NCI-H2081 treated with DMSO at 0.1 percent for 48 hours (cell line): ENCODE results near the gene OR1I1.

Source experiments
- DNase-seq: peaks from one replicate; lab custom pipeline; 2025; lab: John Stamatoyannopoulos, UW

OR1I1 gene

DNA sequence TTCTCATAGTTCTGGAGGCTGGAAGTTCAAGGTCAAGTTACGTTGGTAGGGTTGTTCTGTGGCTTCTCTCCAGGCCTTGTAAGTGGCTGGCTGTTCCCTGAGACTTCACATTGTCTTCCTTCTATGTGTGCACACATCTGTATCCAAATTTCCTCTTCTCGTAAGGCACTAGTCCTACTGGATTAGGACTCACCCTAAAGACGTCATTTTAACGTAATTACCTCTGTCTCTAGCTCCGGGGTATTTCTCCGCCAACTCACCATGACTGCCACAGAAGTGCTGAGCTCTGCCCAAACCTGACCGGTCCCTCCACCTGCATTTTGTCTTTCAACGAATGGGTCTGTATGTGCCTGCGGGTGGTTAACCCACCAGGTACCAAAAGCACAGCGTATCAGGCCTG, 16.4 kb downstream of the OR1I1 start:
- no peak for DNase-seq

DNA sequence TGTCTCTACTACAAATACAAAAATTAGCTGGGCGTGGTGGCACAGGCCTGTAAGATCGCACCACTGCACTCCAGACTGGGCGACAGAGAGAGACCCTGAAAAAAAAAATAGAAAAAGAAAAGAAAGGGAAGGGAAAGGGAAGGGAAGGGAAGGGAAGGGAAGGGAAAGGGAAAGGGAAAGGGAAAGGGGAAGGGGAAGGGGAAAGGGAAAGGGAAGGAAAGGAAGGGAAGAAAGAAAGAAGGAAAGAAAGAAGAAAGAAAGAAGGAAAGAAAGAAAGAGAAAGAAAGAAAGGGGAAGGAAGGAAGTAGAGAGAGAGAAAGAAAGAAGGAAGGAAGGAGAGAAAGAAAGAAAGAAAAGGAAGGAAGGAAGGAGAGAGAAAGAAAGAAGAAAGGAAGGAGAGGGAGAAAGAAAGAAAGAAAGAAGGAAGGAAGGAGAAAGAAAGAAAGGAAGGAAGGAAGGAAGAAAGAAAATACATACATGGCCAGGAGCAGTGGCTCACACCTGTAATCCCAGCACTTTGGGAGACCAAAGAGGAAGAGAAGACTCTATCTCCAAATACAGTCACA, 17.1 kb downstream of the OR1I1 start:
- no peak for DNase-seq

DNA sequence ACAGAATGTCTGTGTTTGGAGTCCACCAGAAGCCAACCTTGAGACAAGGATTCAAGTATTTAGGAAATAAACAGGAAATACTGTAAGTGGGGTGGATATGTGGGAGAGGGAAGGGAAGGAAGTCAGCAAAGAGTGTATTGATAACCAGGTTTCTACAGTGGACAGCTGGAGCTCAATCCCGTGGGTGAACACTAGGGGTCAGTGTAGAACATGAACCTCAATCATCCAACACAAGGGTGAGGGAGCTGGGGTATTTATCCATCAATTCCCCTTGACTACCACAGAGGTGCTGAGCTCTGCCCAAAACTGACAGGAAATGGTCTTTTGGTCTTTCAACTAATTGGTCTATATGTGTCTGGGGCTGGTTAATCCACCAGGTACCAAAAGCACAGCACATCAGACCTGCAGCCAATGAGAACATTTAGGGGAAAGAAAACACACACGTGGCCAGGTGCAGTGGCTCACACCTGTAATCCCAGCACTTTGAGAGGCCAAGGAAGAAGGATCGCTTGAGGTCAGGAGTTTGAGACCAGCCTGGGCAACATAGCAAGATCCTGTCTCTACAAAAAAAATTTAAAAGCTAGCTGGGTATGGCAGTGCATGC, 19.6 kb downstream of the OR1I1 start:
- no peak for DNase-seq

DNA sequence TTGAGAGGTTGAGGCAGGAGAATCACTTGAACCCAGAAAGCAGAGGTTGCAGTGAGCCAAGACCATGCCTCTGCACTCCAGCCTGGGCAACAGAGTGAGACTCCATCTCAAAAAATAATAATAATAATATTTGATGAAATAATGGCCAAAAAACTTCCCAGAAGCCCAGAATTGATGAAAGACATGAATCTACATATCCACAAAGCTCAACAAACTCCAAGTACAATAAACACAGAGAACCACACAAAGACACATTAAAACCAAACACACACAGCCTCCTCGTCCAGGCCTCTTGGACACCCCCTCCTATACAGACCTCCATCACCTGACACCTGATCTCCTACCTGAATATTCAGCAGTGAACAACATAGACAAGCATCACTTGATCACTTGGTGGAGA, 22.0 kb downstream of the OR1I1 start:
- DNase-seq, result no peak

DNA sequence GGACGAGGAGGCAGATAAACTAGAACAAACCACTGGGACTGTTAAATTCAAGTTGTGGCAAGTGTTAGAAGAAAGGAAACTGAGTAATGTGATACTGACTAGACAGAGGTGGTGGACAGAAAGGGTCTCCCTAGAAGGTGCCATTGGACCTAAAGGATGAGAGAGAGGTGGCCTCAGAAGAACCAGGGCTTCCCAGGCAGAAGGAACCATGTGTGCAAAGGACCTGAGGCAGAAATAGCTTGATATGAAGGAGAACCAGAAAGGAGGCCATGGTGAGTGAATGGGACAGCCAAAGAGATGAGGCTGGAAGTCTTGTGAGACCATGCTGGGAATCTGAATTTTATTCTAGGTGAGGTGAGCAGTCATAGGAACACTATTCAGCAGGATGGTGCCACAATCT, 22.4 kb downstream of the OR1I1 start:
- DNase-seq, result no peak

DNA sequence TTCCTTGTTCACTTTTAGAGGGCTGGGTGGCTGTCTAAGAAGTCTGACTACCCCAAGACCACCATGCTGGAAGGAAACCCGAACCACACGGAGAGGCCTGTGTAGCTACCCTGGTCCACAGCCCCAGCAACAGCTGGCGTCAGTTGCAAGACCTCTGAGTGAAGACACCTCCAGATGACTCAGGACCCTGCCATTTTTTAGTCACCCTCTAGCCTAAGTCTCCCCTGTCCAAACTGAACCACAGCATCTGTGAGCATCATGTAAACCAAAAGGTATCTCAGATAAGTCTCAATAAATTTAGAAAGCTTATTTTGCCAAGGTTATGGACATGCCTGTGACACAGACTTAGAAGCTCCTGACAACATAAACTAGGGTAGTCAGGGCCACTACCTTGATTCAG, 23.0 kb downstream of the OR1I1 start:
- DNase-seq, result no peak

DNA sequence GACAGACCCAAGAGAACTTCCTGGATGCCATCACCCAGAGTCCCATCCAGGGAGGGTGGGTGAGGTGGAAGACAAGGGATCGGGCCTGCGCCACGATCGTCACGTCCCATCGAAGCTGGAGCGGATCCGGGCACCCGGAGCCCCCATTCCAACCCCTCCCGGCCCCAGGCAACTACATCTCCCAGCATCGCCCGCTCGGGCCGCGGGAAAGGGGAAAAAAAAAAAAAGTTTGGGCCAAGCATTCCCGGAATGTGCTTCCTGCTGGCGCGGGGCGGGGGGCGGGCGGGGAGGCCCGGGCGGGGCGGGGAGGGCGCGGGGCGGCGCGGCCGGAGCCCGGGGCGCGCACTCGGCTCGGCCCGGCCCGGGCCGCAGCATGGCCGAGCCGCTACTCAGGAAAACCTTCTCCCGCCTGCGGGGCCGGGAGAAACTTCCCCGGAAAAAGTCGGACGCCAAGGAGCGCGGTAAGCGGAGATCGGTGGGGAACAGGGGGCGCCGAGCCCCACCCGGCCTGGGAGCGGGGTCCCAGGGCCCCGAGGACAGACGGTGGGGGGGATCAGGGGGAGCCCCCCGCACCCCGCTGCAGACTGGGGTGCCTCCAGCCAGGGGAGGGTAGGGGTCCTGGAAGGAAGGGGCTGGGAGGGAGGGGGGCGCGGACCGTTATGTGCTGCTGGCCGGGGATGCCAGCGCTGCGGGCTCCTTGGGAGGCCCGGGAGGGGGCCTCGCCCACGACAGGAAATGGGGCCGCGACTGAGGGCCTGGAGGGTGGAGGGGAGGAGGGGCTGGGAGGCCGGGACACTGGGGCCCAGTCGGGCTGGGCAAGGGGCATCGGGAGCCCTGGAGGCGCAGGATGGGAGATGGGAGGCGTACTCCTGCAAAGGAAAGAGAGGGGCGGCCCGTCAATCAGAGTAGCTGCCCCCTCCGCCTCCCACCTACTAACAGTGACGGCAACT, 25.3 kb downstream of the OR1I1 start, which contains the start of gene SYDE1:
TSS of gene SYDE1 (plus strand) at position 341 of the 950 bp plus-strand sequence. CDS start at position 374, 33 bp downstream.
- no peak for DNase-seq

DNA sequence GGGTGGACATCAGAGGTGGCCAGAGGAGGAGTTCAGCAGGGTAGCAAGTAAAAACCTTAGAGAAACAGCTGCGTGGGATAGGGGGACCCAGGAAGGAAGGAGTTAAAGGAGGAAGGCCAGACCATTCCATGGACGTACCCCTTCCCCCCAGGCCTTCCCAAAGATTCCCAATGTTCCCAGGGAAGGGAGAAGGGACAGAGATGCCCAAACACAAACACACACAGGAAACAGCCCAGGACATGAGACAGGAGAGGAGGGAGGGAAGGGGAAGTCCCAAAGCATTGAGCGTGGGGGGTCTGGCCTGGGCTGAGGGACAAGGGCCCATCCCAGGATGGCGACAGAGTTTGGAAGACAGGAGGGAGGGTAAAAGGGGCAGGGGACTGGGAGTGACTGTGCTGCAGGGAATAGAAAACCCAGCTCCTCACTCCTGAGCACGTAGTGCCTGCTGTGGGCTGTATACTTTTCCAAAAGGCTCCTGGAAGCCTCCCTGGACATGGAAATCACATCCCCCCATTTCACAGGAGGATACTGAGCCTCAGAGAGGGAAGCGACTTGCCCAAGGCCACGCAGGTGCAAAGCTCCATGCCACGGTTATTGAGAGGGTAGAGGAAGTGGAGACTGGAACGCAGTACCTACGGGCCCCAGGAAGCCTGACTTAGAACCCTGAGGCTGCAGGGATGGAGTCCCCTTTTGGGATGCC, 26.3 kb downstream of the OR1I1 start:
- DNase-seq, result no peak

DNA sequence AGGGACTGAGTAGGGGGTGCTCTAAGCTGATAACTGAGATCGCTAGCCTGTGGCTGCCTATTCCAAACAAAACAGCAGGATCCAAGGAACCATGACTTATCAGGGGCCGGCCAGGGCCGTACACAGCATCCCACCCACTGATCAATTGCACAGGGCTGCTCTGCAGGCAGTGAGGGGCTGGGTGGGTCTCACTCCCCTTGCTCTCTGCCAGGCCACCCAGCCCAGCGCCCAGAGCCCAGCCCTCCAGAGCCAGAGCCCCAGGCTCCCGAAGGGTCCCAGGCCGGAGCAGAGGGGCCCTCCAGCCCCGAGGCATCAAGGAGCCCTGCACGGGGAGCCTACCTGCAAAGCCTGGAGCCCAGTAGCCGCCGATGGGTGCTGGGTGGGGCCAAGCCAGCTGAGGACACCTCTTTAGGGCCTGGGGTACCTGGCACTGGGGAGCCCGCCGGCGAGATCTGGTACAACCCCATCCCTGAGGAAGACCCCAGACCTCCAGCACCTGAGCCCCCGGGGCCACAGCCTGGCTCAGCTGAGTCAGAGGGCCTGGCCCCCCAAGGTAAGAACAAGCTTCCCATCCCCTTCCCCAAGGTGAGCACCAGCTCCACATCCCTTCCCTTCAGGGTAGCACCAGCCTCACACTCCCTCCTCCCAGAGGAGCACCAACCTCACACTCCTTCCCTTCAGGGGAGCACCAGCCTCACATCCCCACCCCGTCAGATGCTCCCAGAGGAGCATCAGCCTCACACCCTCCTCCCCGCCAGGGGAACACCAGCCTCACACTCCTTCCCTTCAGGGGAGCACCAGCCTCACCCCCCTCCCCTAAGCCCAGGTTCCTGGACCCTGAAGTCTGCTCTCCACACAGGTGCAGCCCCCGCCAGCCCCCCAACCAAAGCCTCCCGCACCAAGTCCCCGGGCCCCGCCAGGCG, 27.1 kb downstream of the OR1I1 start:
- DNase-seq, result no peak

DNA sequence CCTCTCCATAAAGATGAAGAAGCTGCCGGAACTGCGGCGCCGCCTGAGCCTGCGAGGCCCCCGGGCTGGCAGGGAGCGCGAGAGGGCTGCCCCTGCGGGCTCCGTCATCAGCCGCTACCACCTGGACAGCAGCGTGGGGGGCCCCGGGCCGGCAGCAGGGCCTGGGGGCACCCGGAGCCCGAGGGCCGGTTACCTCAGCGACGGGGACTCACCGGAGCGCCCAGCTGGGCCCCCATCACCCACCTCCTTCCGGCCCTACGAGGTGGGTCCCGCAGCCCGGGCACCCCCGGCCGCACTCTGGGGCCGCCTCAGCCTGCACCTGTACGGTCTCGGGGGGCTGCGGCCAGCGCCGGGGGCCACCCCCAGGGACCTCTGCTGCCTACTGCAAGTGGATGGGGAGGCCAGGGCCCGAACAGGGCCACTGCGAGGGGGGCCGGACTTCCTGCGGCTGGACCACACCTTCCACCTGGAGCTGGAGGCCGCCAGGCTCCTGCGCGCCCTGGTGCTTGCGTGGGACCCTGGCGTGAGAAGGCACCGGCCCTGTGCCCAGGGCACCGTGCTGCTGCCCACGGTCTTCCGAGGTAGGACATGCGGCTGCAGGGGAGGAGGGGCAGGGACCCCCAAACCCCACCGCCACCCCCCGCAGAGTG, 27.9 kb downstream of the OR1I1 start:
- no peak for DNase-seq

DNA sequence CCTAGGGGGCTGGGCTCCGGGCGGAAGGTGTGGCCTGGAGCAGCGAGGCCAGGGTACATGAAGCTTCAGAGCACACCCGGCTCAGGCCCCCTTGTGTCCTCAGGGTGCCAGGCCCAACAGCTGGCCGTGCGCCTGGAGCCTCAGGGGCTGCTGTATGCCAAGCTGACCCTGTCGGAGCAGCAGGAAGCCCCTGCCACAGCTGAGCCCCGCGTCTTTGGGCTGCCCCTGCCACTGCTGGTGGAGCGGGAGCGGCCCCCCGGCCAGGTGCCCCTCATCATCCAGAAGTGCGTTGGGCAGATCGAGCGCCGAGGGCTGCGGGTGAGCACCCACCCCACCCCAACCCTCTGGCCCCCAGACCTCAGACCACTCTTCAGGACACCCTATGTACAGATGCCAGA, 28.4 kb downstream of the OR1I1 start:
- no peak for DNase-seq

DNA sequence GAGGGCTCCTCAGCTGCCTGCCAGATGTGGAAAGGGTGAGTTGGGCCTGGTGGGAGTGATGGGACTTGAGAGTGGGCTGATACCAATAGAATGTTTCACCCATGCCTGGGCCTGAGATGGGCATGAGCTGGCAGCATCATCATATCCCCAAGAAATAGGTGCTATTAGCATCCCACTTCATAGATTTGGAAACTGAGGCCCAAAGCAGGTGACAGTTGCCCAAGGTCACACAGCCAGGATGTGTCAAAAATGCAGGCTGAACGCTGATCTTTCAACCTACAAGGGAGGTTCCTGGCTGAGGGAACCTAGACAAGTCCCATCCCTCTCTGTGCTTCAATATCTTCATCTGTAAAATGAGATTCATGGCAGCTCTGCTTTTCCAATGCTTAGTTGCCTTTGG, 29.7 kb downstream of the OR1I1 start:
- no peak for DNase-seq

DNA sequence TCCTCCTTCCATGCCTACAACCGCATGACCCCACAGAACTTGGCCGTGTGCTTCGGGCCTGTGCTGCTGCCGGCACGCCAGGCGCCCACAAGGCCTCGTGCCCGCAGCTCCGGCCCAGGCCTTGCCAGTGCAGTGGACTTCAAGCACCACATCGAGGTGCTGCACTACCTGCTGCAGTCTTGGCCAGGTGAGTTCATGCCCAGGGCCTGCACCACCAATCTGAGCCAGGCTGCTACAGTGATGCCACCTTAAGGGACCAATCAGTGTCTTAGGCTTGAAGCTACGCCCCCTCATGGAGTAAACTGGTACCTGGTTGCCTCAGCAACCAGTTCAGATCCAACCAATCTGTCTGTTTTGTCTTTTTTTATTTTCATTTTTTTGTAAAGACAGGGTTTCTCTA, 30.4 kb downstream of the OR1I1 start:
- no peak for DNase-seq

DNA sequence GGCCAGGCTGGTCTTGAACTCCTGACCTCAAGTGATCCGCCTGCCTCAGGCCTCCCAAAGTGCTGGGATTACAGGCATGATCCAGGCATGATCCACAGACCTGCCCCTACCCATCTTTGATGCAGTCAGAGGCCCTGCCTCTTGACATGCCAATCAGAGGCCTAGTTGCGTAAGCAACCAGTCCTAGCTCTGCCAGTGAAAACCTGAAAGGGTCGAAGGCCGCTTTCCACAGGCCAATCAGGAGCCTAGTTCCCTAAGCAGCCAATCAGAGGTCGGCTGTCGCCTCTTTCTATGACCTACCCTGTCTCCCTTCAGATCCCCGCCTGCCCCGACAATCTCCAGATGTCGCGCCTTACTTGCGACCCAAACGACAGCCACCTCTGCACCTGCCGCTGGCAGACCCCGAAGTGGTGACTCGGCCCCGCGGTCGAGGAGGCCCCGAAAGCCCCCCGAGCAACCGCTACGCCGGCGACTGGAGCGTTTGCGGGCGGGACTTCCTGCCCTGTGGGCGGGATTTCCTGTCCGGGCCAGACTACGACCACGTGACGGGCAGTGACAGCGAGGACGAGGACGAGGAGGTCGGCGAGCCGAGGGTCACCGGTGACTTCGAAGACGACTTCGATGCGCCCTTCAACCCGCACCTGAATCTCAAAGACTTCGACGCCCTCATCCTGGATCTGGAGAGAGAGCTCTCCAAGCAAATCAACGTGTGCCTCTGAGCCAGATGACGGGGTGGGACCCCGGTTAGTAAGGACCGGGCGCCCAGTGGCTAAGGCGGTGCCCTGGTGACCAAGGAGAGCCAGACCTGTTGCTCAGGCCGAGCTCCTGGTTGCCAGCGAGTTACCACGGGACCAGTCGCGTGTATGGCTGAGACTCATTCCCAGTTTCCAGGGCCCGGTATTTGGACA, 31.5 kb downstream of the OR1I1 start:
- no peak for DNase-seq

DNA sequence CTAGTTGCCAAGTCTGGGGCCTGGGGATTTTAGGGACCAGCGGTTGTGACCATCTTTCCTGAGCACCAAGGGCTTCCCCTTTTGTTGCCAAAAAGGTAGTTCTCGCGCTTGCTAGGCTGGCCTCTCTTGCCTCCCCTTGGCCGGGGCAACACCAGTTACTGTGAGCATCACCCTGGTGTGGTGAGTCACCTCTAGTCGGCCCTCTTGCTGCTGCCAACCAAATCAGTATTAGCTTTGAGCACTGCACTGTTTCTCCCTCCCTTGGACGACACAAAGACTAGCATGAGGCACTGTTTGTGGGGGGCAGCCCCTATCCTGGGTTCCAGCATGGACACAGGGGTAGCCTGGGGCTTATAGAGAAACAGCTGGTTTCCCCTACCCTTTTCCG, 32.1 kb downstream of the OR1I1 start:
- DNase-seq, result no peak

DNA sequence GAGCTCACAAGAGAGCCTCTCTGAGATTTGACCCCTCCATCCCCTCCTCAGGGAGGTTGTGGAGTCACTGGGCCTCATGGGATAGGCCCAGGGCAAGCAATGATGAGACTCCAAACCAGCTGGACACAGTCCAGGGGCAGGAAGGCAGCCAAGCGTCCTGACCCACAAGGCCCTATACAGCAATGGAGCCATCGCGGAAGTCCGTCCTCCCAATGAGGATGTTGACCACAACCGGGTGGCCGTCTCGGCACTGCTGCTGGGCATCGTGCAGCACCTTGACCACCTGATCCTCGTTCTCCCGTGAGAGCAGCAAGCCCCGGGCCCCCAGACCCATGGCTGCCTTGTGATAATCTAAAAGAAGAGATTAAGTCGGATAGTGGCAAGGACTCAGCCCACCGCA, 33.1 kb downstream of the OR1I1 start:
- no peak for DNase-seq

DNA sequence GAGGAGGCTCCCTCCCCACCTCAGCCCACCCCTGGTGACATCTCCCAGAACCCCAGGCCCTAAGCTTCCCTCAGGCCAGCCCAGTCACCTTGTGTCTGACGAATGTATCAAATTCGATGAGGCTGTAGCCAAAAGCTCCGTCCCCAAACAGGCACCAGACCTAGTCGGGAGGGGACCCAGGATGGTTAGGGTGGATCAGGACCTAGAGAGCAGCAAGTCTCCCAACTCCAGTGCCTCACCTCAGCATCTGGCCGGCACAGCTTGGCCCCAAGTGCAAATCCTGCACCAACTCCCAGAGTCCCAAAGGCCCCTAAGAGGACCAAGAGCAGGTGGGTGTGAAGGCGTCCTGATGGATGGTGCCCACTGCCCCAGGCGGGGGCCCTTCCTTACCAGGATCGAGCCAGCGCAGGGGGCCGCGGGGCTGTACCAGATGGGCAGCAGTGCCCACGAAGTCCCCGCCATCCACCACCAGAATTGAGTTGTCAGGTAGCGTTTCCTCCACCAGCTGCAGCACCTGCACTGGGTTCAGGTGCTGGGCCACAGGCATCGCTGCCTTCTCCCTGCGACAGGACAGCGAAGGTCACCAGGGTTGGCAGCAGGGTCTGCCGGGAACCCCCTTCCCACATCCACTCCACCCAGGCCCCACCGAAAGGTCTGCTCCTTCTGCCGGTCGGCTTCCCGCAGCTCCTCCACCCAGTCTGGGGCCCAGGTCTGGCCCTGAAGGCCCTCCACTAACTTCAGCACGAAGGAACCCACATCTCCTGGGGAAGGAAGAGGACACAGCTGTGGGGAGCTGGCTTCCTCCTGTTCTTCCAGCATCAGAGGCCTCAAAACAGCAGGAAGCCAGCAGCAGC, 34.0 kb downstream of the OR1I1 start:
- no peak for DNase-seq

DNA sequence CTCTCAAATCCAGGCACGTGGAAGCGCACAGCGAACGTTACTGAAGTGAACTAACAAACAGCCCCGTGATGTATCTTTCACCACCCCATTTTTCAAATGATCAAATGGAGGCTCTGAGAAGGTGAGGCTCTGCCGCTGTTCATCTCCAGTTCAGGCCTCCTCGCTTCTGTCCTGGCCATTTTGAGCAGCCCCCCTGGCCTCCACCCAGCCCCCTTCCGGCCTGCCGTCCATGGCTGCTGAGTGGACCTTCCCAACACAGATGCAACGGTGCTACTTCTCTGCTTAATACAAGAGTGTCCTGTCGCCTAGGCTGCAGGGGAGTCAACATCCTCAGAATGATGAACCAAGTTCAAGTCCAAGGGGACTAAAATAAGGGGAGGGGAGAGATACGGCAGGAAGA, 34.8 kb downstream of the OR1I1 start:
- no peak for DNase-seq

DNA sequence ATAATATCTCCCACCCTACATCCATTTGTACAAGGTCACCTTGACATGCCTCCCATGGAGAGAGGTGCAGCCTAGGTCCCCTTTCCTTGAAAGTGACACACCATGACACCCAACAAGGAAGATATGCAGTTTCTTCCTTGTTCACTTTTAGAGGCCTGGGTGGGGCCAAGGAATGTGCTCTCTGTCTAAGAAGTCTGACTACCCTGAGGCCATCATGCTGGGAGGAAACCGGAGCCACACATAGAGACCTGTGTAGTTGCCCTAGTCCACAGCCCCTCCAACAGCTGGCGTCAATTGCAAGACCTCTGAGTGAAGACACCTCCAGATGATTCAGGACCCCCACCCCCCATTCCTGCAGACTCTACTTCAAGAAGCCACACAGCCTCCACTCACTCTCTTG, 36.2 kb downstream of the OR1I1 start:
- DNase-seq, result no peak
